GM18870 (cell line): Measurements from ENCODE around the gene ACSL1.

Experiments
- ATAC-seq: cut with Tn5 transposase; IDR thresholded peaks from one replicate; pipeline ENCODE4 v1.9.1; 2021; ENCODE audit warnings: moderate library complexity; ENCODE audit not compliant: unreplicated experiment

Gene ACSL1

DNA sequence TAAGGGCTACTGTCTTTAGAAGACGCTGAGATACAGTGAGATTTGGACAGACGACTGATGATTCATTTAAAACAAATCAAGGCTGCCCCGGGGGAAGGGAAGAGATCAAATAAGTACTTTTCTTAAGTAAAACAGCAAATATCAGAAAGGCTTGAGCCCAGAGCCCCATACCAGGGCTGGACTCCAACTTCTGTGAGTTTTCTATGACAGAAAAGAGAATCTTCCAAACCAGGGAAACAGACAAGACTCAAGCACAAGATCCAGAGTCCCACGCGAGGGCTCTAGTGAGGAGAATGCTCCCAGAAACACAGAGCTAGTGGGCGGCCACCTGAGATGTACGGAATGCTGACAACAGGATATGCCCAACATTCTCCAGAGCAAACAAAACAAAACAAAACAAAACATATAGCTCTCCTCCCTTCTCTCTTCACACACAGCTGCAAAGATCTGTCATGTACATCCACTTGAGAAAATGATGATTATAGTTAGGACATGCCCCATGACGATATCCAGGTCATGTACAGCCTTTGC lies 13.1 kb downstream of the ACSL1 start:
- no peak for ATAC-seq

- no peak for ATAC-seq
Observed at GRCh38 chr4:184812199-184812542, 13.6 kb downstream of the ACSL1 start.

DNA sequence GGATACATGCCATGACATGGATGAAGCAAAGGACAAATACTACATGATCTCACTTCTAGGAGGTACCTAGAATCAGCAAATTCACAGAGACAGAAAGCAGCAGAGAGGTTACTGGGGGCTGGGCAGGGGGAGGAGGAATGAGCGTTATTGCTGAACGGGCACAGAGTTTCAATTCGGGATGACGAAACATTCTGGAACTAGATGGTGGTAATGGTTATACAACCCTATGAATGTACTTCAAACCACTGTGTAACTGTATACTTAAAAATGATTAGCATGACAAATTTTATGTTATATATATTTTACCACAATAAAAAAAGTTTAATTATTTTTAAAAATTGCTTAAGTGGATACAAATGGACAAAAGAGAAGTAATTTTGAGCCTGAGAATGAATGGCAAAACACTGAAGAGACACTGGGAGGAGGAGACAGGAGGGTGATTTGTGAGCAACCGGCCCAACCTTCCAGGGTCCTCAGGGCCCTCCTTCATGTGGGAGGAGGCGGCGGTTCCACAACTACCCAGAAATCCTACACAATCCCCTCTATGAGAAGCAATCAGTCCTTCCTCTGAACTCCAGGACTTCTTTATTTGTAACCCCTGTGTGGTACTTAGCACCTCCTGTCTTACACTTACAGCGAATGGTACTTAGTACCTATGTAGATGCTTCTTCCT lies 14.1 kb downstream of the ACSL1 start:
- no peak for ATAC-seq

DNA sequence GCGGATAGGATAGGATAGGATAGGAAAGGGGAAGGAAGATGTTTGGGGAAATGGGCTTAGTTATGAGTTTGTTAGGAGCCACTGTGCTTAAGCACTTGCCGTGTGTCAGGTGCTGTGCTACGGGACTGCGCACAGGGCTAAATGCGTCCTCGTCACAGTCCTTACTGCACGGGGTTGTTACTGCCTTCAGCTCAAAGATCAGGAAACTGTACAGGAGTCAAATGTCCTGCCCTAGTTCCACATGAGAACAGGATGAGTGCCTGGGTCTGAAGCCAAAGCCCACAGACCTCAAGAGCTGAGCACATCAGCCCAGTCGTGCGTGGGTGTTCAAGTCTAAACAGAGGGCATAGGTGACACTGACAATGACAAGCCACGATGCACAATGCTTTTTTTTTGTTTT lies 15.0 kb downstream of the ACSL1 start:
- no peak for ATAC-seq

- no peak for ATAC-seq
Observed at GRCh38 chr4:184808713-184809050, 17.1 kb downstream of the ACSL1 start.

DNA sequence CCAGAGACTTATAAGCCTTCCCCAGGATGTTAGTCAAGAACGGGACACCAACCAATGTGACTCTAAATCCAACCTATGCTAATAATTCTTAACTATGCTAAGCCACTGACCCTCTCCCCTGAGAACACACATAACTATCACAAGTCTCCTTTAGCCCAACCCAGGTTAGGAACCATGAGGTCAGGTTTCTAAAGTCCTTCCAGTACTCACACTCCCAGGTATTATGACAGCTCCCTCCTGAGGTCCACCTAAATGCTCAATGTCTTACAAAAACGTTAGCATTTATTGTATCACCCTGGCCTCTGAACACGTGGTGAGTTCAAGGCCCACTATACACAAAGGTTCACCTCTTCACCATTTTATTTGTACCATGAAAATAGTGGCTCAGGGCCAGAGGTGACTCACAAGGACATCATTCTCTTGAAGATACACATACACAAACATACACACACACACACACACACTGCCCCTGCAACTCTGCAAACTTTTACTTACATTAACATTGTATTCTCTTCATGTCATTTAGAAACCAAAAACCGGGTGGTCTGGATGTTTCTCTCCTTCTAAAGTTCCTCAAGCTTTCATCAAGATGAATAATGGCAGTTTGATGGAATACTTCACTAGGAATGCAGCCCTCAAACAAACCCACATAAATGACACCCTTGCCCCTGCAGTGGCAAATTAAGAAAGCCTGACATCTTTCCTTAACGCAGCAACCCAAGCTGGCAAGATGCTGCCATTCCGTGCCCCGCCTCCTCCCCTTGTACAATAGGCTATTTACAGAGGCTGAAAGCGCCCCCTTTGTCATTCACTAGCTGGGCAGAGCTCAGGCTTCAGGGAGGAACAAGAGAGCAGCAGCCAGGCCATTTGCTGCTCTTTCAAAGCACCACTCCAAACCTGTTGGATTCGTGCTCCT lies 17.7 kb downstream of the ACSL1 start:
- no peak for ATAC-seq

DNA sequence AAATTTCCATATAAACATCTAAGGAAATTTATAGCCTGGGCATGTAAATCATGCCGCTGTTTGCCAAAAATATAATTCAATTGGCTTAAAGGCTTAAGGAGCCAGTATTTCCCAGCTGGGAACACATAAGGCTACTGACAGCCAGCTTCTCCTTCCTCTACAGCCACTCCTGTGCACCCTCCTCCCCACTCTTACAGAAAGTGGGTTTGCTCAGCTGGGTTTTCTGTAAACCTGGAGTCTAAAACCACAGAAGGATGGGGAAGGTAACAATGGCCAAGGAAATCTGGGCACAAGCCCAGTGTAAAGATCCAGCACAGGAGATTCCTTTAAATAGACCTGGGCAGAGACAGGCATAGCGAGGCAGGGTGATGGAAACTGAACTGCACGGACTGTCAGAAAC lies 18.5 kb downstream of the ACSL1 start:
- ATAC-seq = no peak

- no peak for ATAC-seq
Observed at GRCh38 chr4:184806711-184807110, 19.1 kb downstream of the ACSL1 start.

DNA sequence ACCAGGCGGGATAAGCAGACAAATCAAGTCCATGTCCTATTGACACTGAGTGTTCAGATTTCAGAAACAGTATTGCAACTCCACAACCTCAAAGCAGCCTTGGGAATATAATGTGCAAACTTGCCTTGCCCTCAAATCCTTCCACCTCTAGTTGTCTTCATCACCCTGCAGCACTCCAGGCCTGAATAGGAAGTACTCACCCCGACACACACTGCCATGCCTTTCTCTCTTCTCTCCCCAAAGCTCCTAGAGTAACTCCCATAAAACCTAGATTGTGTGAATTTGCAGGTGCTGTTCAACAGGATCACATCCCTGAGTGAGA lies 19.6 kb downstream of the ACSL1 start:
- no peak for ATAC-seq

DNA sequence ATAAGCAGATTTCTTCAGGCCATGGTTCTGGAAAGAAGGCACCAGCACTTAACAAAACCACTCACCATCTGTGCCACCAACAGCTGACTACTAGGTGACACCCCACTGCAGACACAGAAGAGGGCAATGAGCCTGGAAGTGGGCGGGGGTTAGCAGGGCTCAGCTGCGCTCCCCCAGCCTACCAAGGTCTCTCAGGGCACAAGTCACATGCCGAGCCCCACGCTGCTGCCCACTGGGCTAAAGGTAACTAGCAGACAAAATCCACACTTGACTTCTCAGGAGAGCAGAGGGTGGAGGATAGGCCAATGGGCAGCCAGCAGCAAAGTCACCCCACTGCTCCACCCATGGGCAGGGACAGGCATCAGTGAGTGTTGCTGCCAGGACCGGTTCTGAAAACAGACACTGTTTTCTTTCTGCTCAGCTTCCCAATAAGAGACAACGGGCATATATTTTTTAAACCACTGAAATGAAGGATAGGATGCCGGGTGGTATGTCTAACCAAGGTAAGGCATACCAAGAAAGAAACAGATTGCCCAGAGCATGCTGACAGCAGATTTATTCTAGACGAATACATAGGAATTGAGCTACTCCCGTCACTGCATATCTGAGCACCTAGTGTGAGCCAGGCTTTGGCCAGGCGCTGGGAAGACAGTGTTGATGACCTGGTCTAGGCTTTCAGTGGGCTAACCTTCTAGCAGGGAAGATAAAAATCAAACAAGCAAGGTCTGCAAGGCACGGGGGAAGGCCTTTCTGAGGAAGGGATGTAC lies 20.1 kb downstream of the ACSL1 start:
- ATAC-seq = no peak

DNA sequence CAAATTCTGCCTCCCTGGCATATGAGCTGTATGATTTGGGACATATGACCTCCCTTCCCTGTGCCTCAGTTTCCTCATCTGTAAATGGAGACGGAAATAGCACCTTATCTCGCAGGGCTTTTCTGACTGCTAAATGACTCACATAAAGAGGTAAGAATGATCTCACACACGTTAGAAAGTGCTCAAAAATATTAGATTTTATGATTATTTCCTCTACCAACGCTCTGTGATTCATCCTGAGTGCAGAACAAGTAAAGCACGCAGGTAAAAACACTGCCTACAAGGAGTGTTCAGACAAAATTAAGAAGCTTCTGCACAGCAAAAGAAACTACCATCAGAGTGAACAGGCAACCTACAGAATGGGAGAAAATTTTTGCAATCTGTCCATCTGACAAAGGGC lies 21.1 kb downstream of the ACSL1 start:
- no peak for ATAC-seq

DNA sequence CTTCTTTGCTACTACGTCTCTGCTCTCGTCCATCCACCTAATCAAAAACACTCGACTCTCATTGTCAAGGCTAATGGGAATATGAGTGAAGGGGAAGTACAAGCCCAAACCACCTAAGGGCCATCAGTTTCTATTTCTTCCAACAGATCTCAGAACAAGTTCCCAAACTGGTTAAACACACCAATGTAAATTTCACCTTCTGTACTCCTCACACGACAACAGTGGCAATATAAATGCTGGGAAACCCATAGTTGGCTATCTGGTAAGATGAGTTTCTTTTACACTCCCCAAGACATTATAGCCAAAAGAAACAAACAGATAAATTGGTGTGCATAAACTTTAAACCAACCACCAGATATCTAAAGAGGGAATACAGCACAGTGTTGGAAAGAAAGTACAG lies 21.9 kb downstream of the ACSL1 start:
- ATAC-seq = no peak

DNA sequence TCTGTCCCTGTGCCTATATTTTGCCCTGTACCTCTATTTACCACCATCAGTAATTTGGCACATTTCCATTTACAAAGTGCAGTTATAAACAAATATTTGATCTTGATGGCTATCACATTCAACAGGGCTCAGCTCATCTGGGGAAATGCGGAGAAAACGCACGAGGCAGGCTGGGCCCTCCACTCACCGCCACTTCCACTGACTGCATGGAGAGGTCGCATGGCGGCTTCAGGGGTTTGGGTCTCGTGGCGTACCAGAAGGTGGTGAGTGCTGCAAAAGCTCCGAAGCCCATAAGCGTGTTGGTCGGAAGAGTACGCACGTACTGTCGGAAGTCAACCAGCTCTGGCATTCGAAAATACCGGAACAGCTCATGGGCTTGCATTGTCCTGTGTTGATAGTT lies 22.6 kb downstream of the ACSL1 start:
- ATAC-seq = no peak

- ATAC-seq = no peak
Observed at GRCh38 chr4:184802697-184803015, 23.1 kb downstream of the ACSL1 start.

DNA sequence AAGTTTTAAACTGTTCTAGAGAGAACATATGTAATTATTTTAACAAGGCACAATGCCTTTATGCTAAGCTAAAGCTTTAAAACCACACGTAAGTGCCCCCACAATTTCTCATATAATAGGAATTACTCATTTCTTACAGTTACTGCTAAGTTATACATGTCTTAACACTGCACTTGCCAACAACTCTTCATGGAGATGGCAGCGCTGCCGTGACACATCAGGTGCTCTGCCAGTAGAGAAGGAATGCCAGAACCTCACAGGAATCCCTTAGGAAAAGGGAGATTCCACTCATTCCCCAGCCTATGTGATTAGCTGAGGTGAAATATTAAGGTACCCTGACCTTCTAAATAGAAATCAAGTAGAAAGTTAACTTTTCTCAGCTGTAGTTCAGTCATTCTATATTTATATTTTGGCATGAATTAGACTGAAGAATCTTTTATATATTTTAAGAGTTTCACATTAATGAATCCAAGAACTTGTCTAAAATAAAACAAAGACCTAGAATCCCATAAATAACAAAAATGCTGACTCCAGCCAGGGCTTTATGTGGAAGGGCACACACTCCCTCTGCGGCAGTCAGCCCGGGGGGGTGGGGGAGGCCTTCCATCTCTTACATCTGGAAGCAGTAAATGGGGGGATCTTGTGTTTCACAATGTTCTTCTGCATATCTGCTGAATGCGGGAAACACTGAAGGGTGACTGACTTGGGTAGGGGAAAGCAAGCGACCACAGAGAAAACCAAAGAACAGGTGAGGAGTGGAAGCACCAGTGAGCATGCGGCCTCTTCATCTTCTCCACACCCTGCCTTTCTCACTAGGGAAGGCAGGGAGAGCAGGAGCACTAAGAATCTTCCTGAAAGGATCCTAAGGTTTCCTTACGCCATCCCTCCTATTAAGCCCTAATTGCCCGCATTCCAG lies 23.7 kb downstream of the ACSL1 start:
- no peak for ATAC-seq

- ATAC-seq = no peak
Observed at GRCh38 chr4:184798504-184798903, 27.3 kb downstream of the ACSL1 start.

DNA sequence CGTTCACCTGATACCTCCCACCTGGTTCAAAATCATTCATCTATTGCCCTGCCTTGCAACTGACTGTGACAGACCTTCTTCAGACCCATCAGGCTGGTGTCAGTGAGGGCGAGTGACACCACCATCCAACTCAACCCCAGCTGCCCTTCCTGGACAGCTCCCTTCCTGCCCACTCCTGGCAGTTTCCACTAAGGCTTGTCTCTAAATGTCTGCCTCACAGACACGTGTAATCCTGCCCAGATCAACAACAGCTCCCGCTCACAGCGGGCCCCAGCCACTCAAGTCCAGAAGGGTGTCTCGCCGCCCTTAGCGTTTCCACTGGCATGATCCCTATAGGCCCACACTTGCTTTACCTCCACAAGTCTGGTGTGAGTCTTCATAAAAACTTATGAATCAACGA lies 28.9 kb downstream of the ACSL1 start:
- no peak for ATAC-seq

- ATAC-seq = no peak
Observed at GRCh38 chr4:184795214-184795844, 30.4 kb downstream of the ACSL1 start.

DNA sequence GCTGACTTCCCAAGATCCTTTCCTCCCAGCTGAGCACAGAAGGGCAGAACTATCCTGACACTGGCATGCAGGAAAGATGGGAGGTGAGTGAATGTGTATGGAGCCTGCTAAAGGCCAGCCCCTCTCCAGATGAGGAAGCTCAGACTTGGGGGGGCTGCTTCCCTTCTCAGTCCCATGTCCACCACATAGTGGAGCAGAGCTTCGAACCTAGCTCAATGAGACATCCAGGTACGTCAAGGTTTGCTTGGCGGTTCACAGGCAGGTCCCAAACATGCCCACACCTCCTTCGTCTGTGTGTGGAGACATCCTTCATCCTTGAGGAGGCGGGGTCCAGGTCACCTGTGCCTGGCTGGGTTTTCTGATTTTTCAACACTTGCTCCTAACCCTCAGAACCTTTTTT lies 31.3 kb downstream of the ACSL1 start:
- no peak for ATAC-seq

DNA sequence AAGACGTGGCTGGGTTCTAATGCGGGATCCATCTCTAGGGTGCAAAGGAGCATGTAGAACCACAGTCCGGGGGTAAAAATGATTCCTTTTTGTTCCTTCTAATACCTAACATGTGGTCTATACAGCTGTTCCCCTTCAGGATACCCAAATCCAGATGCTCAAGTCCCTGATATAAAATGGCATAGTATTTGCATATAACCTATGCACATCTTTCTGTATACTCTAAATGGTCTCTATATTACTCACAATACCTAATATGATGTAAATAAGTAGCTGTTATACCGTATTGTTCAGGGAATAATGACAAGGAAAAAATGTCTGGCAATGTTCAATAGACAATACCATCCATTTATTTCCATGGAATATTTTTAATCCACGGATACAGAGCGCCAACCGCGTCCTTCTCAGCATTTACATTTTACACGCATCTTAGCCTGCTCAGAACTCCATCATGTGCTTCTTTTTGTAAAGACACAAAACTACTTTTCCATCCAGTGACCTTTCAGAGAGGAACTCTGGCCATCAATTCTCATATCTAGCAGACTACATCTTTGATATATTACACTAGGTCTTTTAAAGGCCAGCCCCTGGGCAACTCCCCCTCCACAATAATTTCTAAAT lies 31.9 kb downstream of the ACSL1 start:
- ATAC-seq = no peak
